Esophagus squamous epithelium (tissue), 5 donors: Measurements from ENCODE around the gene TUBA4B. TPM values are rescaled to one million over a fixed set of nuclear protein-coding genes. Genes with fewer than 3 reads are reported as not detected.

Source experiments
- DNase-seq: peaks from one replicate; lab custom pipeline; 2025; lab: John Stamatoyannopoulos, UW
- H3K27ac ChIP-seq, 4 donors: fragments of 200-600 bp; sonication (generic); one replicate each; pipeline ENCODE4 v1.5.1; 2016 to 2019; ENCODE audit warnings: mild to moderate bottlenecking in 1 of 4
- H3K27me3 ChIP-seq, 4 donors: fragments of 200-600 bp; sonication (generic); 1 replicate in 3 of 4; 2 replicates in 1 of 4; pipeline versions ENCODE4 v1.5.1 to v1.6.0; 2017 to 2021; ENCODE audit warnings: antibody characterized with exemption in 1 of 4
- H3K36me3 ChIP-seq, 3 donors: fragments of 200-600 bp; sonication (generic); one replicate each; pipeline ENCODE4 v1.5.1; 2016 to 2019
- H3K4me1 ChIP-seq, 3 donors: fragments of 200-600 bp; sonication (generic); one replicate each; pipeline ENCODE4 v1.5.1; 2017 to 2019
- H3K4me3 ChIP-seq, 4 donors: fragments of 200-600 bp; sonication (generic); 1 replicate in 3 of 4; 2 replicates in 1 of 4; pipeline ENCODE4 v1.5.1; 2016 to 2019; ENCODE audit warnings: mild to moderate bottlenecking in 2 of 4, moderate library complexity in 1 of 4
- H3K9me3 ChIP-seq, 3 donors: fragments of 200-600 bp; sonication (generic); one replicate each; pipeline ENCODE4 v1.5.1; 2016 to 2019
- CTCF ChIP-seq, 6 experiments: fragments of 450-650 bp in 4 of 6; fragments of 200-600 bp in 2 of 6; sonication (generic) in 2 of 6; IDR thresholded peaks; one replicate each; pipeline ENCODE4 v1.5.1; 2016 to 2019; ENCODE audit warnings: antibody characterized with exemption in 6 of 6, mild to moderate bottlenecking in 4 of 6, moderate library complexity in 4 of 6
- POLR2A ChIP-seq, 4 donors: fragments of 450-650 bp; IDR thresholded peaks; one replicate each; pipeline ENCODE4 v1.6.1; 2017; ENCODE audit warnings: antibody characterized with exemption in 4 of 4, mild to moderate bottlenecking in 4 of 4, moderate library complexity in 3 of 4
- WGBS, 2 donors: methylation state at CpG; one replicate each; pipeline ENCODE4 v1.1.5; 2018; 5-methylcytosine and 5-hydroxymethylcytosine counted together
- intact Hi-C: fragments of 100-400 bp; cut with DNase I; formaldehyde crosslinking; loops from one replicate; pipeline ENCODE4 v1.15.0; 2022
- total RNA-seq, 4 donors: library from RNA; depleted of rRNA; stranded (reverse); fragments of >200 nt; gene quantifications; one replicate each; pipeline ENCODE4 v1.1.0, GENCODE V29; 2016
- donor health status: DM: yes; HTN: yes; CAD: no.

The TUBA4B gene
- total RNA-seq, 4 donors from 2014 or later = not detected

DNA sequence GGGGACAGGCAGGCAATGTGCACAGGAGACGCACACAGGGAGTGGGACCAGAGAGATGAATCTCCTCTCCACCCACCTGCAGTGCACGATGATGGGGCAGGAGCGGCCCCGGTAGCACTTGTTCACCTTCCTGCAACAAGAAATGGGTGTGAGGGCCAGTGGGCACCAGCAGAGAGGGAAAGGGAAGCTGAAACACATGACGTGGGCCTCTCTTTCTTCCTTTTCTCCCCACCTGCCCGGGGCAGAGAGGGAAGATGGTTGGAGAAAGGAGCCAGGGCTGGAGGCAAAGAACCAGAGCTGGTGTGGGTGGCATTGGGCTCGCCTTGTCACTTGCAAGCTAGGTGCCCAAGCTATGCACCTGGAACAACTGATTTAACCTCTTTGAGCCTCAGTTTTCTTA lies 38.4 kb downstream of the TUBA4B start:
- intact Hi-C loops = no loop called here
- Histone ChIP-seq H3K4me1 (peaks cover 20 to 58% (median 33%) of the 10 kb centered on the region in 3 donors), H3K4me3 (no peak overlapping the region), H3K36me3 (no peaks in the 10 kb centered on the region), H3K27ac (no peak overlapping the region), H3K9me3 (no peaks in the 10 kb centered on the region), H3K27me3 (no peaks in the 10 kb centered on the region)
- no peak for DNase-seq
- TF ChIP-seq POLR2A (IDR thresholded peaks at IDR 0.05) (no peak), CTCF (IDR thresholded peaks at IDR 0.05) (no peak)
- WGBS, 2 donors = 65 to 89% methylated on average over 3 to 6 of the region's 7 CpGs

DNA sequence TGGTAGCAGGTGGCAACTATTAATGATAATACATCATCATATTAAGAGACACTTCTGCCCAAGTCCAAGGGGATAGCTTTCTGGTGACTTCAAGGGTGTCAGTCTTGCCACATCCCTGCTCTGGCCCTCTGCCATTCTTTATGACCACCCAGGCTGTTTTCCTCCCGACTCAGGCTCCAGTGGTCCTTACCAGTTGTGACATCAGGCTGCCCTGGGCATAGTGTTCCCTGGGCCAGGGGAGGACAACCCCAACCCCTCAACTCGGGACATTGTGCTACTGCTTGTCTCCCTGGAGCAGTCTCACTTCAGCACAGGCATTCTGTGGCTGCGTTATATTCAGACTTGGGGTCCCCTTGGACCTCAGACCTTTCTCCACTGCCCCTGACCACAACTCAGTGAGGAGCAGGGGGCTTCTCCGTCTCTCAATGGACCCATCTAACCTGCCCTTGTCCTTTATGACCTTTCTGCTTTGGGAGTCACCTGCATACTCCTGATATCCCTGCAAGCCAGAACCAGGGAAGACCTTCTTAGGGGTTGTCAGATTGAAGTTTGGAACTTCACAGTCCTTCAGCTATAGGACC lies 39.0 kb downstream of the TUBA4B start:
- no peak overlapping the region for H3K4me3 ChIP-seq
- no peak overlapping the region for H3K27ac ChIP-seq
- 68 to 77% methylated on average over 3 of the region's 4 CpGs for WGBS, 2 donors
- TF ChIP-seq CTCF (IDR thresholded peaks at IDR 0.05) (no peak), POLR2A (IDR thresholded peaks at IDR 0.05) (no peak)
- H3K4me1 ChIP-seq = peaks cover 14 to 51% (median 29%) of the 10 kb centered on the region in 3 donors
- DNase-seq = no peak
- intact Hi-C loops = no loop called here
- no peaks in the 10 kb centered on the region for H3K36me3 ChIP-seq
- H3K27me3 ChIP-seq = no peaks in the 10 kb centered on the region
- no peaks in the 10 kb centered on the region for H3K9me3 ChIP-seq

DNA sequence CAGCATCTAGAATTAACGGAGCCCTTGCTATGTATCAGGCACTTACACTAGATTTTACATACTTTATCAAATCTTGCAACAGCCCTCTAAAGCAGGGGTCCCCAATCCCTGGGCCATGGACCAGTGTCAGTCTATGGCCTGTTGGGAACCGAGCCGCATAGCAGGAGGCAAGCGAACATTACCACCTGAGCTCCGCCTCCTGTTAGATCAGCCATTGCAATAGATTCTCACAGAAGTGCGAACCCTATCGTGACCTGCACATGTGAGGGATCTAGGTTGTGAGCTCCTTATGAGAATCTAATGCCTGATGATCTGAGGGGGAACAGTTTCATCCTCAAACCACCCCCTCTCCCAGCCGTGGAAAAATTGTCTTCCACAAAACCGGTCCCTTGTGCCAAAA lies 39.6 kb downstream of the TUBA4B start:
- Histone ChIP-seq H3K27ac (no peak overlapping the region), H3K36me3 (no peaks in the 10 kb centered on the region), H3K4me3 (no peak overlapping the region), H3K9me3 (no peaks in the 10 kb centered on the region), H3K4me1 (peaks cover 12 to 45% (median 23%) of the 10 kb centered on the region in 3 donors), H3K27me3 (no peaks in the 10 kb centered on the region)
- DNase-seq = no peak
- WGBS, 2 donors = 92% methylated on average over 9 of the region's 9 CpGs
- TF ChIP-seq CTCF (IDR thresholded peaks at IDR 0.05) (no peak), POLR2A (IDR thresholded peaks at IDR 0.05) (no peak)
- intact Hi-C loops = no loop called here

- Histone ChIP-seq H3K27ac (peak overlapping the region in 2 of 4 donors; percentile 86), H3K36me3 (no peaks in the 10 kb centered on the region), H3K9me3 (no peaks in the 10 kb centered on the region), H3K4me3 (no peak overlapping the region), H3K27me3 (no peaks in the 10 kb centered on the region), H3K4me1 (peaks cover 14 to 38% (median 23%) of the 10 kb centered on the region in 3 donors)
- 88 to 100% methylated on average over 1 to 4 of the region's 5 CpGs for WGBS, 2 donors
- no peak for TF ChIP-seq POLR2A (IDR thresholded peaks at IDR 0.05)
- TF ChIP-seq CTCF (IDR thresholded peaks at IDR 0.05) = no peak
- intact Hi-C loops = no loop called here
- no peak for DNase-seq
These were observed 40.7 kb downstream of the TUBA4B start for GRCh38 chr2:219293736-219294231.
